Upper lobe of left lung (tissue), 6 donors: ENCODE data around the gene SWT1. TPM values are rescaled to one million over a fixed set of nuclear protein-coding genes. Genes with fewer than 3 reads are reported as not detected.

Experiments
- ATAC-seq, 2 donors: fragments of 200-7000 bp; cut with Tn5 transposase; one replicate each; pipeline ENCODE4 v1.9.1; 2022; ENCODE audit warnings: mild to moderate bottlenecking in 2 of 2, moderate library complexity in 2 of 2; ENCODE audit not compliant: low FRiP score in 2 of 2
- DNase-seq, 2 donors: peaks; one replicate each; pipeline ENCODE4 v3.0.0-alpha.2; 2019 to 2020
- H3K27ac ChIP-seq, 4 donors: fragments of 200-600 bp; sonication (generic); one replicate each; pipeline ENCODE4 v1.5.1; 2016 to 2019
- H3K27me3 ChIP-seq, 4 donors: fragments of 200-600 bp; sonication (generic); one replicate each; pipeline ENCODE4 v1.5.1; 2017 to 2019
- H3K36me3 ChIP-seq, 4 donors: fragments of 200-600 bp; sonication (generic); one replicate each; pipeline ENCODE4 v1.5.1; 2016 to 2019
- H3K4me1 ChIP-seq, 4 donors: fragments of 200-600 bp; sonication (generic); one replicate each; pipeline ENCODE4 v1.5.1; 2018 to 2019
- H3K4me3 ChIP-seq, 4 donors: fragments of 200-600 bp; sonication (generic); one replicate each; pipeline ENCODE4 v1.5.1; 2017 to 2019; ENCODE audit warnings: mild to moderate bottlenecking in 2 of 4, moderate library complexity in 1 of 4
- H3K9me3 ChIP-seq, 4 donors: fragments of 200-600 bp; sonication (generic); one replicate each; pipeline ENCODE4 v1.5.1; 2018 to 2019
- EP300 ChIP-seq, 4 donors: sonication (generic); formaldehyde crosslinking; IDR thresholded peaks; one replicate each; pipeline ENCODE4 v1.5.1; 2017; ENCODE audit warnings: antibody characterized with exemption in 4 of 4, control low read depth in 2 of 4
- POLR2A ChIP-seq, 4 donors: fragments of 450-650 bp; IDR thresholded peaks; one replicate each; pipeline ENCODE4 v1.5.1; 2016 to 2017; ENCODE audit warnings: antibody characterized with exemption in 4 of 4, mild to moderate bottlenecking in 2 of 4
- POLR2AphosphoS5 ChIP-seq, 2 donors: sonication (generic); formaldehyde crosslinking; IDR thresholded peaks; one replicate each; pipeline ENCODE4 v1.5.1; 2017; ENCODE audit warnings: antibody characterized with exemption in 2 of 2
- WGBS, 2 donors: methylation state at CpG; one replicate each; pipeline ENCODE4 v1.1.5; 2017 to 2018; 5-methylcytosine and 5-hydroxymethylcytosine counted together
- total RNA-seq, 6 donors: library from RNA; depleted of rRNA in 4 of 6; stranded (reverse); fragments of >200 nt in 4 of 6; gene quantifications; one replicate each; pipeline versions ENCODE4 v1.1.0 to v1.2.1, GENCODE V29; 2016 to 2021
- TF ChIP-seq, protein P1 (sequence below), 6 experiments: fragments of 450-650 bp in 4 of 6; fragments of 200-600 bp in 2 of 6; sonication (generic) in 2 of 6; IDR thresholded peaks; one replicate each; pipeline ENCODE4 v1.5.1; 2016 to 2019; ENCODE audit warnings: antibody characterized with exemption in 6 of 6
- donor health status: DM: no; HTN: no; CAD: no; lungs with moderate emphysema.
- donor health status: DM: no; HTN: yes; CAD: no; lungs with severe emphysema.

Gene SWT1
- total RNA-seq, 6 donors from 2014 or later: 3.1 to 15.7 (median 6.0) TPM

GRCh38 chr1:185284533-185285276, 127.7 kb downstream of the SWT1 start:
- DNase-seq (no peak), ATAC-seq (no peak)
- H3K9me3 ChIP-seq: no peaks in the 10 kb centered on the region
- peaks cover 0 to 3% (median 0%) of the 10 kb centered on the region in 4 donors for H3K36me3 ChIP-seq
- H3K27ac ChIP-seq: no peak overlapping the region
- H3K4me1 ChIP-seq: no peaks in the 10 kb centered on the region
- TF ChIP-seq, protein P1, sequence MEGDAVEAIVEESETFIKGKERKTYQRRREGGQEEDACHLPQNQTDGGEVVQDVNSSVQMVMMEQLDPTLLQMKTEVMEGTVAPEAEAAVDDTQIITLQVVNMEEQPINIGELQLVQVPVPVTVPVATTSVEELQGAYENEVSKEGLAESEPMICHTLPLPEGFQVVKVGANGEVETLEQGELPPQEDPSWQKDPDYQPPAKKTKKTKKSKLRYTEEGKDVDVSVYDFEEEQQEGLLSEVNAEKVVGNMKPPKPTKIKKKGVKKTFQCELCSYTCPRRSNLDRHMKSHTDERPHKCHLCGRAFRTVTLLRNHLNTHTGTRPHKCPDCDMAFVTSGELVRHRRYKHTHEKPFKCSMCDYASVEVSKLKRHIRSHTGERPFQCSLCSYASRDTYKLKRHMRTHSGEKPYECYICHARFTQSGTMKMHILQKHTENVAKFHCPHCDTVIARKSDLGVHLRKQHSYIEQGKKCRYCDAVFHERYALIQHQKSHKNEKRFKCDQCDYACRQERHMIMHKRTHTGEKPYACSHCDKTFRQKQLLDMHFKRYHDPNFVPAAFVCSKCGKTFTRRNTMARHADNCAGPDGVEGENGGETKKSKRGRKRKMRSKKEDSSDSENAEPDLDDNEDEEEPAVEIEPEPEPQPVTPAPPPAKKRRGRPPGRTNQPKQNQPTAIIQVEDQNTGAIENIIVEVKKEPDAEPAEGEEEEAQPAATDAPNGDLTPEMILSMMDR (IDR thresholded peaks at IDR 0.05): no peak
- TF ChIP-seq EP300 (IDR thresholded peaks at IDR 0.05): no peak
- TF ChIP-seq POLR2A (IDR thresholded peaks at IDR 0.05): no peak
- TF ChIP-seq POLR2AphosphoS5 (IDR thresholded peaks at IDR 0.05): no peak
- H3K4me3 ChIP-seq: no peak overlapping the region
- 47 to 50% methylated on average over 2 of the region's 2 CpGs for WGBS, 2 donors
- no peaks in the 10 kb centered on the region for H3K27me3 ChIP-seq

DNA sequence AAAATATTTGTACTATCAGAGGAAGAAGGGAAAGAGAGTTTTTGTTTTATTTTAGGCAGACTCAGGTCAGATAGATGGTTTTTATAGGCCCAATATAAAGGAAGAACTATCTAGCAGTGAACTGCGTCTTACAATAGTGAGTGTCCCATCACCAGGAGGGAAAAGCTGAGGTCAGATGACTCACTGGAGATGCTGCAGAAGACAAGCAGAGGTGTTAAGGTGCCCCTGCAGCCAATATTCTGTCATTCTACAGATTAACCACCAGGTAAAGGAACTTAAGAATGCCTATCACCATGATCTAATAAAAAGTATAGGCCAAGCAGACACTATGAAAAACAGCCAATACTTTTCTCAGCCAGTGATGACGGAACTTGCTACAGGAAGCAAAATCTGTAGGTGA, 130.5 kb downstream of the SWT1 start:
- H3K4me1 ChIP-seq: no peaks in the 10 kb centered on the region
- H3K27me3 ChIP-seq: no peaks in the 10 kb centered on the region
- no peak overlapping the region for H3K27ac ChIP-seq
- ATAC-seq (no peak), DNase-seq (no peak)
- 87 to 95% methylated on average over 2 of the region's 2 CpGs for WGBS, 2 donors
- H3K4me3 ChIP-seq: no peak overlapping the region
- no peaks in the 10 kb centered on the region for H3K36me3 ChIP-seq
- H3K9me3 ChIP-seq: no peaks in the 10 kb centered on the region
- TF ChIP-seq EP300 (IDR thresholded peaks at IDR 0.05): no peak
- no peak for TF ChIP-seq POLR2A (IDR thresholded peaks at IDR 0.05)
- TF ChIP-seq, protein P1 (IDR thresholded peaks at IDR 0.05): no peak
- TF ChIP-seq POLR2AphosphoS5 (IDR thresholded peaks at IDR 0.05): no peak

DNA sequence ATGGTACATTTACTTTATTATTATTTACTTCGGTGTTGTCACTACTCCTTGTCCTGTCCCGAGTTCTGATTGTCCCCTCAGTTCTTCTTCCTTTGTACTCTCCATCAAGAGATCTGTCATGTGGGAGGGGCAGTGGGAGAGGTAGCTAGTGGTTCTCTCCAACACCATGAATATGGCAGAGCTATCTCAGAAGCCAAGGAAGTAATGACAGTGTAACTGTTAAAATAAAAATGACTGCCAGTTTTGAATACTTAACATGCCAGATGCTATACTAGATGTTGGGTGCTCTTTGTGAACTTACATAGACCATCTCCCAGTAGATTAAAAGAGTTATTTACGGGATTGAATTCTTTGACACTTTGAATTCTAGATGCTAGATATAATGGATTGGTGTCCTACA, 131.5 kb downstream of the SWT1 start:
- no peak for TF ChIP-seq EP300 (IDR thresholded peaks at IDR 0.05)
- no peak for TF ChIP-seq POLR2A (IDR thresholded peaks at IDR 0.05)
- no peak for TF ChIP-seq POLR2AphosphoS5 (IDR thresholded peaks at IDR 0.05)
- 93% methylated on average over 3 of the region's 3 CpGs for WGBS, 2 donors
- Histone ChIP-seq H3K27ac (no peak overlapping the region), H3K9me3 (no peaks in the 10 kb centered on the region), H3K4me1 (no peaks in the 10 kb centered on the region), H3K36me3 (no peaks in the 10 kb centered on the region), H3K4me3 (no peak overlapping the region), H3K27me3 (no peaks in the 10 kb centered on the region)
- no peak for ATAC-seq
- no peak for DNase-seq

- H3K36me3 ChIP-seq: peaks cover 0 to 9% (median 0%) of the 10 kb centered on the region in 4 donors
- no peak overlapping the region for H3K27ac ChIP-seq
- no peak for TF ChIP-seq POLR2AphosphoS5 (IDR thresholded peaks at IDR 0.05)
- no peak for TF ChIP-seq EP300 (IDR thresholded peaks at IDR 0.05)
- no peak for TF ChIP-seq POLR2A (IDR thresholded peaks at IDR 0.05)
- TF ChIP-seq, protein P1 (IDR thresholded peaks at IDR 0.05): no peak
- H3K4me1 ChIP-seq: no peaks in the 10 kb centered on the region
- DNase-seq (no peak), ATAC-seq (no peak)
- no peaks in the 10 kb centered on the region for H3K27me3 ChIP-seq
- no peaks in the 10 kb centered on the region for H3K9me3 ChIP-seq
- no peak overlapping the region for H3K4me3 ChIP-seq
Measured at GRCh38 chr1:185289880-185290279, 132.9 kb downstream of the SWT1 start.

DNA sequence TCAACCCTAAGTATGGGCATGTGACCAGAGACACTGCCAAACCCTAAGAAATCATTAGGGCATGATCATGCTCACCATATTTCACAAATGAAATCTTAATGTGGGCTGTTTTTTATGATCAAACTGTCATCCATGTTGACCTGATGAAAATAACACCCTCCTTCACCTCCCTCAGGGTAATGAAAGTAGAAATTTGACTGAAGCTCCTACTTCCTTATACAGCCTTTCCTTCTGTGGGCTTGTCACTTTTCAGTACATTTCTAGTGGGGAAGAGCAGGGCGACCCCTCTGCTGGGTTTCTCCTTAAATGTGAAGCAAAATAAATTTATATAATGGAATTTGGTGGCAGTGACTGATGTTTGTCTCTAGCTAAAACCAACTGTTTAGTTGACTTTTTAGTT, 134.2 kb downstream of the SWT1 start:
- peaks cover 0 to 22% (median 0%) of the 10 kb centered on the region in 4 donors for H3K36me3 ChIP-seq
- 80 to 86% methylated on average over 1 of the region's 1 CpG for WGBS, 2 donors

More for the DNA sequence above, 134.2 kb downstream of the SWT1 start:
- TF ChIP-seq EP300 (IDR thresholded peaks at IDR 0.05) (no peak), POLR2AphosphoS5 (IDR thresholded peaks at IDR 0.05) (no peak), POLR2A (IDR thresholded peaks at IDR 0.05) (no peak)
- TF ChIP-seq, protein P1 (IDR thresholded peaks at IDR 0.05): no peak
- H3K9me3 ChIP-seq: no peaks in the 10 kb centered on the region
- no peak overlapping the region for H3K27ac ChIP-seq
- H3K27me3 ChIP-seq: no peaks in the 10 kb centered on the region
- DNase-seq (no peak), ATAC-seq (no peak)
- no peaks in the 10 kb centered on the region for H3K4me1 ChIP-seq
- H3K4me3 ChIP-seq: no peak overlapping the region
